ENCODE results near the gene MCUR1. TPM values are rescaled to one million over a fixed set of nuclear protein-coding genes. Genes with fewer than 3 reads are reported as not detected.

Gene MCUR1
- total RNA-seq, 1 experiment from 2014 or later, result 17.9 TPM

DNA sequence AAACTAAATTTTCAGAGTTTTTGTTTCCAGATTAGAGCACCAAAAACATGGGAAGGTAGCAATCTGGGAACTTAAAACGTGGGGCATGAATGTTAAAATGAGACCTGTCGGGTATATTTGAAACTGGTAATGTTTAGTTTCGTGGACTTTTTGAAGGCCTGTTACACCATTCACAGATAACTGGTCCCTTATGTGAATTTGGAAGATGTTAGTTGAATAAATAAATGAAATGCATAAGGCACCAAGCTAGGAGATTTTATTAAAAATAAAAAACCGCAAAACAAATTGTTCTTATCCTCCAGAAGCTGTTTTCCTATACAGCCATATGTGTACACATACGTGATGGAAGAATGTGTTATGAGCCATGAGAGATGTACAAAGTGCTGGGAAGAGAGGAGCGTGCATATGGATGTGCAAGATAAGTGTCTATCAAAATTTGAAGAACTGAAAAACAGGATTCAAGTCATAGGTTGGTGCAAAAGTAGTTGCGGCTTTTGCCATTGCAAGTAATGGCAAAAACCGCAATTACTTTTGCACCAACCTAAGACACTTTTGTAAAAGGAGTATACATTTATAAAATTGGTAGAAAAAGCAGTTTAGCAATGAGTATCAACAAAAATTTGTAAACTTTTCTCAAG, 700 bp upstream of the MCUR1 start:
- H3K4me3 ChIP-seq (ENCODE audit: low read length), result peak overlapping the region; percentile 98
- 0 out of 2 replicates have a peak, but pooled peaks cover 2% of the 10 kb centered on the region for H3K27me3 ChIP-seq (ENCODE audit: low read length)
- peaks cover 5% of the 10 kb centered on the region; the same call in 1 of the 2 replicates for H3K36me3 ChIP-seq (ENCODE audit: insufficient read depth, low read length)
- no peaks in the 10 kb centered on the region for H4K20me1 ChIP-seq (ENCODE audit: insufficient read depth, low read depth, low read length)
- H3K9me2 ChIP-seq (replicated peaks; ENCODE audit: insufficient read depth, low read length), result no peaks in the 10 kb centered on the region
- H3K9ac ChIP-seq (ENCODE audit: low read length), result peak overlapping the region; percentile 69
- peaks cover 39% of the 10 kb centered on the region for H3K79me2 ChIP-seq (ENCODE audit: low read length)
- peak; percentile 79 for DNase-seq
- no peaks in the 10 kb centered on the region for H3K9me3 ChIP-seq (ENCODE audit: low read length)
- H3K4me1 ChIP-seq (ENCODE audit: low read length), result peaks cover 28% of the 10 kb centered on the region
- peak overlapping the region; percentile 80 for H3K27ac ChIP-seq (ENCODE audit: low read length)
- H3K4me2 ChIP-seq (ENCODE audit: low read depth, low read length, poor library complexity, severe bottlenecking), result peak overlapping the region; percentile 95
- peak overlapping the region; percentile 78 for H2AFZ ChIP-seq (ENCODE audit: low read length)

- Histone ChIP-seq H3K79me2 (ENCODE audit: low read length) (peaks cover 52% of the 10 kb centered on the region), H3K4me3 (ENCODE audit: low read length) (peak overlapping the region; percentile 98), H3K27me3 (ENCODE audit: low read length) (0 out of 2 replicates have a peak, but pooled peaks cover under 1% of the 10 kb centered on the region), H3K36me3 (ENCODE audit: insufficient read depth, low read length) (peaks cover 5% of the 10 kb centered on the region; the same call in 1 of the 2 replicates), H3K9ac (ENCODE audit: low read length) (peak overlapping the region; percentile 95), H4K20me1 (ENCODE audit: insufficient read depth, low read depth, low read length) (no peaks in the 10 kb centered on the region), H3K4me2 (ENCODE audit: low read depth, low read length, poor library complexity, severe bottlenecking) (peak overlapping the region; percentile 79), H2AFZ (ENCODE audit: low read length) (peak overlapping the region; percentile 88), H3K9me3 (ENCODE audit: low read length) (no peaks in the 10 kb centered on the region), H3K4me1 (ENCODE audit: low read length) (peaks cover 28% of the 10 kb centered on the region), H3K27ac (ENCODE audit: low read length) (peak overlapping the region; percentile 73), H3K9me2 (replicated peaks; ENCODE audit: insufficient read depth, low read length) (no peaks in the 10 kb centered on the region)
- no peak for DNase-seq
Observed at GRCh38 chr6:13813621-13814175, 659 bp downstream of the MCUR1 start.

- peak overlapping the region; percentile 79 for H3K4me2 ChIP-seq (ENCODE audit: low read depth, low read length, poor library complexity, severe bottlenecking)
- peaks cover 58% of the 10 kb centered on the region for H3K79me2 ChIP-seq (ENCODE audit: low read length)
- no peaks in the 10 kb centered on the region for H3K9me3 ChIP-seq (ENCODE audit: low read length)
- H3K9ac ChIP-seq (ENCODE audit: low read length), result peak overlapping the region; percentile 95
- H2AFZ ChIP-seq (ENCODE audit: low read length), result no peak overlapping the region
- no peaks in the 10 kb centered on the region for H4K20me1 ChIP-seq (ENCODE audit: insufficient read depth, low read depth, low read length)
- H3K9me2 ChIP-seq (replicated peaks; ENCODE audit: insufficient read depth, low read length), result no peaks in the 10 kb centered on the region
- DNase-seq, result no peak
- H3K27me3 ChIP-seq (ENCODE audit: low read length), result no peaks in the 10 kb centered on the region
- H3K4me3 ChIP-seq (ENCODE audit: low read length), result peak overlapping the region; percentile 98
- H3K4me1 ChIP-seq (ENCODE audit: low read length), result peaks cover 28% of the 10 kb centered on the region
- no peak overlapping the region for H3K27ac ChIP-seq (ENCODE audit: low read length)
- peaks cover 5% of the 10 kb centered on the region; the same call in 1 of the 2 replicates for H3K36me3 ChIP-seq (ENCODE audit: insufficient read depth, low read length)
Observed at GRCh38 chr6:13813026-13813425, 1.3 kb downstream of the MCUR1 start.

DNA sequence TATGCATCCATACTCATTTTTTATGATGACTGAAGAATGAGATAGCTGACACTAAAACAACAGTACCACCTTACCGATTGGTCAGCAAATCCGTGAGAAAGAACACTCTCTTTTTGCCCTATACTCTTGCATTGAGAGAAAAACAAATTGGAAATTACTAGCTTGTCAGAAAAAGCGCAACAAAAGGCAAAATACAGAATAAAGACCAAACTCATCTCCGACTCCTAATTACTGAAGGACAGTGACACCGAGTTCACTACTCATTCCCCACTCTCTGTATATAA, 2.1 kb downstream of the MCUR1 start:
- peaks cover 66% of the 10 kb centered on the region for H3K79me2 ChIP-seq (ENCODE audit: low read length)
- no peaks in the 10 kb centered on the region for H3K9me3 ChIP-seq (ENCODE audit: low read length)
- peaks cover 5% of the 10 kb centered on the region; the same call in 1 of the 2 replicates for H3K36me3 ChIP-seq (ENCODE audit: insufficient read depth, low read length)
- H3K4me2 ChIP-seq (ENCODE audit: low read depth, low read length, poor library complexity, severe bottlenecking), result peak overlapping the region; percentile 79
- no peak overlapping the region for H2AFZ ChIP-seq (ENCODE audit: low read length)
- no peaks in the 10 kb centered on the region for H3K27me3 ChIP-seq (ENCODE audit: low read length)
- no peak overlapping the region for H3K27ac ChIP-seq (ENCODE audit: low read length)
- no peaks in the 10 kb centered on the region for H3K9me2 ChIP-seq (replicated peaks; ENCODE audit: insufficient read depth, low read length)
- DNase-seq, result no peak
- peaks cover 28% of the 10 kb centered on the region for H3K4me1 ChIP-seq (ENCODE audit: low read length)
- H3K4me3 ChIP-seq (ENCODE audit: low read length), result peak overlapping the region; percentile 98
- H3K9ac ChIP-seq (ENCODE audit: low read length), result peak overlapping the region; percentile 95; the same call in 1 of the 2 replicates
- H4K20me1 ChIP-seq (ENCODE audit: insufficient read depth, low read depth, low read length), result 0 out of 2 replicates have a peak, but pooled peaks cover 3% of the 10 kb centered on the region

- H3K4me3 ChIP-seq (ENCODE audit: low read length), result no peak overlapping the region; the same call in 1 of the 2 replicates
- no peaks in the 10 kb centered on the region for H3K9me3 ChIP-seq (ENCODE audit: low read length)
- no peaks in the 10 kb centered on the region for H3K27me3 ChIP-seq (ENCODE audit: low read length)
- H3K36me3 ChIP-seq (ENCODE audit: insufficient read depth, low read length), result peaks cover 5% of the 10 kb centered on the region; the same call in 1 of the 2 replicates
- 0 out of 2 replicates have a peak, but pooled peaks cover 3% of the 10 kb centered on the region for H4K20me1 ChIP-seq (ENCODE audit: insufficient read depth, low read depth, low read length)
- peaks cover 28% of the 10 kb centered on the region for H3K4me1 ChIP-seq (ENCODE audit: low read length)
- peaks cover 71% of the 10 kb centered on the region for H3K79me2 ChIP-seq (ENCODE audit: low read length)
- DNase-seq, result no peak
- peak overlapping the region; percentile 79 for H3K4me2 ChIP-seq (ENCODE audit: low read depth, low read length, poor library complexity, severe bottlenecking)
- H3K9ac ChIP-seq (ENCODE audit: low read length), result no peak overlapping the region
- no peak overlapping the region for H3K27ac ChIP-seq (ENCODE audit: low read length)
- no peak overlapping the region for H2AFZ ChIP-seq (ENCODE audit: low read length)
- no peaks in the 10 kb centered on the region for H3K9me2 ChIP-seq (replicated peaks; ENCODE audit: insufficient read depth, low read length)
Observed at GRCh38 chr6:13811627-13812358, 2.6 kb downstream of the MCUR1 start.

GRCh38 chr6:13810688-13811446, 3.5 kb downstream of the MCUR1 start:
- Histone ChIP-seq H3K9me3 (ENCODE audit: low read length) (no peaks in the 10 kb centered on the region), H3K4me1 (ENCODE audit: low read length) (peaks cover 28% of the 10 kb centered on the region), H3K9me2 (replicated peaks; ENCODE audit: insufficient read depth, low read length) (no peaks in the 10 kb centered on the region), H2AFZ (ENCODE audit: low read length) (no peak overlapping the region), H3K9ac (ENCODE audit: low read length) (no peak overlapping the region), H3K27ac (ENCODE audit: low read length) (no peak overlapping the region), H3K36me3 (ENCODE audit: insufficient read depth, low read length) (peaks cover 5% of the 10 kb centered on the region; the same call in 1 of the 2 replicates), H3K27me3 (ENCODE audit: low read length) (no peaks in the 10 kb centered on the region), H4K20me1 (ENCODE audit: insufficient read depth, low read depth, low read length) (0 out of 2 replicates have a peak, but pooled peaks cover 3% of the 10 kb centered on the region), H3K4me2 (ENCODE audit: low read depth, low read length, poor library complexity, severe bottlenecking) (no peak overlapping the region), H3K4me3 (ENCODE audit: low read length) (no peak overlapping the region), H3K79me2 (ENCODE audit: low read length) (peaks cover 76% of the 10 kb centered on the region)
- DNase-seq, result no peak

- Histone ChIP-seq H3K4me1 (ENCODE audit: low read length) (peaks cover 17% of the 10 kb centered on the region), H3K9me2 (replicated peaks; ENCODE audit: insufficient read depth, low read length) (no peaks in the 10 kb centered on the region), H3K27me3 (ENCODE audit: low read length) (no peaks in the 10 kb centered on the region), H3K27ac (ENCODE audit: low read length) (no peak overlapping the region), H3K4me3 (ENCODE audit: low read length) (no peak overlapping the region), H3K79me2 (ENCODE audit: low read length) (peaks cover 87% of the 10 kb centered on the region), H2AFZ (ENCODE audit: low read length) (no peak overlapping the region), H3K9ac (ENCODE audit: low read length) (no peak overlapping the region), H3K4me2 (ENCODE audit: low read depth, low read length, poor library complexity, severe bottlenecking) (no peak overlapping the region), H4K20me1 (ENCODE audit: insufficient read depth, low read depth, low read length) (0 out of 2 replicates have a peak, but pooled peaks cover 3% of the 10 kb centered on the region), H3K36me3 (ENCODE audit: insufficient read depth, low read length) (peaks cover 9% of the 10 kb centered on the region; the same call in 1 of the 2 replicates), H3K9me3 (ENCODE audit: low read length) (no peaks in the 10 kb centered on the region)
- no peak for DNase-seq
Observed at GRCh38 chr6:13808801-13809200, 5.6 kb downstream of the MCUR1 start.
